H9 (cell line): ENCODE measurements around the gene BCL2L1. TPM values are rescaled to one million over a fixed set of nuclear protein-coding genes. Genes with fewer than 3 reads are reported as not detected.
A peak's percentile ranks its signal among the peaks of the same experiment; 100 is the strongest.

ENCODE experiments used
- DNase-seq: peaks from one replicate; pipeline ENCODE4 v3.0.0-alpha.2; 2017
- H2AFZ ChIP-seq: one replicate; pipeline ENCODE4 v1.6.1; 2013; ENCODE audit warnings: mild to moderate bottlenecking, low read length, control low read depth, moderate library complexity
- H2AK5ac ChIP-seq: 2 replicates; pipeline ENCODE4 v1.6.1; 2013; ENCODE audit warnings: low read length, control low read depth, mixed read lengths; ENCODE audit not compliant: insufficient read length
- H2BK120ac ChIP-seq: one replicate; pipeline ENCODE4 v1.6.1; 2013; ENCODE audit warnings: low read depth, mild to moderate bottlenecking, low read length, control low read depth, inconsistent platforms; ENCODE audit not compliant: poor library complexity, severe bottlenecking
- H2BK12ac ChIP-seq: 2 replicates; pipeline ENCODE4 v1.6.1; 2013; ENCODE audit warnings: low read length, control low read depth, mixed read lengths, low read depth; ENCODE audit not compliant: insufficient read length
- H2BK15ac ChIP-seq: 2 replicates; pipeline ENCODE4 v1.6.1; 2013; ENCODE audit warnings: low read depth, low read length, control low read depth
- H2BK20ac ChIP-seq: one replicate; pipeline ENCODE4 v1.6.1; 2013; ENCODE audit warnings: low read depth, mild to moderate bottlenecking, low read length, control low read depth, inconsistent platforms; ENCODE audit not compliant: poor library complexity, severe bottlenecking
- H2BK5ac ChIP-seq: 2 replicates; pipeline ENCODE4 v1.6.1; 2013; ENCODE audit warnings: low read length, control low read depth, mixed read lengths; ENCODE audit not compliant: insufficient read length
- H3K14ac ChIP-seq: 2 replicates; pipeline ENCODE4 v1.6.1; 2013; ENCODE audit warnings: low read length, control low read depth; ENCODE audit not compliant: insufficient read depth
- H3K18ac ChIP-seq: 2 replicates; pipeline ENCODE4 v1.6.1; 2013; ENCODE audit warnings: low read depth, mild to moderate bottlenecking, mixed read lengths, low read length, control low read depth; ENCODE audit not compliant: insufficient read length
- H3K23ac ChIP-seq: 2 replicates; pipeline ENCODE4 v1.6.1; 2013; ENCODE audit warnings: low read length, control low read depth, mixed read lengths, low read depth; ENCODE audit not compliant: insufficient read length
- H3K23me2 ChIP-seq: 2 replicates; pipeline ENCODE4 v1.6.1; 2013; ENCODE audit warnings: low read depth, mild to moderate bottlenecking, mixed read lengths, low read length, control low read depth; ENCODE audit not compliant: insufficient read length, poor library complexity, severe bottlenecking
- H3K27ac ChIP-seq: 2 replicates; pipeline ENCODE4 v1.5.1; 2013; ENCODE audit warnings: low read length, control low read depth, mixed read lengths, low read depth; ENCODE audit not compliant: insufficient read length
- H3K27me3 ChIP-seq: 2 replicates; pipeline ENCODE4 v1.6.1; 2013; ENCODE audit warnings: low read length, control low read depth, inconsistent platforms; ENCODE audit not compliant: insufficient read depth
- H3K4ac ChIP-seq: 2 replicates; pipeline ENCODE4 v1.6.1; 2013; ENCODE audit warnings: low read depth, mild to moderate bottlenecking, control low read depth, inconsistent platforms, low read length, moderate library complexity
- H3K4me1 ChIP-seq: 2 replicates; pipeline ENCODE4 v1.6.1; 2013; ENCODE audit warnings: low read length, control low read depth, inconsistent platforms; ENCODE audit not compliant: insufficient read depth
- H3K4me2 ChIP-seq: 2 replicates; pipeline ENCODE4 v1.6.1; 2013; ENCODE audit warnings: low read length, control low read depth, mixed read lengths; ENCODE audit not compliant: insufficient read length, insufficient read depth
- H3K56ac ChIP-seq: 2 replicates; pipeline ENCODE4 v1.6.1; 2013; ENCODE audit warnings: low read depth, mild to moderate bottlenecking, mixed read lengths, low read length, control low read depth; ENCODE audit not compliant: insufficient read length
- H3K79me1 ChIP-seq: 2 replicates; pipeline ENCODE4 v1.6.1; 2013; ENCODE audit warnings: low read depth, mild to moderate bottlenecking, moderate library complexity, low read length, control low read depth, inconsistent platforms; ENCODE audit not compliant: insufficient read depth, poor library complexity, severe bottlenecking
- H3K79me2 ChIP-seq: 2 replicates; pipeline ENCODE4 v1.6.1; 2013; ENCODE audit warnings: low read length, control low read depth, inconsistent platforms; ENCODE audit not compliant: insufficient read depth
- H3K9ac ChIP-seq: 2 replicates; pipeline ENCODE4 v1.6.1; 2013; ENCODE audit warnings: low read length, control low read depth, mixed read lengths; ENCODE audit not compliant: insufficient read length; ENCODE audit errors: extremely low read depth
- H3K9me3 ChIP-seq: one replicate; pipeline ENCODE4 v1.6.1; 2013; ENCODE audit warnings: low read depth, low read length, inconsistent platforms; ENCODE audit not compliant: control insufficient read depth
- H3T11ph ChIP-seq: one replicate; pipeline ENCODE4 v1.6.1; 2013; ENCODE audit warnings: mild to moderate bottlenecking, low read length, control low read depth, inconsistent platforms
- H4K20me1 ChIP-seq: one replicate; pipeline ENCODE4 v1.6.1; 2013; ENCODE audit not compliant: control insufficient read depth, insufficient read length, insufficient read depth
- H4K5ac ChIP-seq: 2 replicates; pipeline ENCODE4 v1.6.1; 2013; ENCODE audit warnings: low read depth, mild to moderate bottlenecking, mixed read lengths, low read length, control low read depth; ENCODE audit not compliant: insufficient read length
- H4K8ac ChIP-seq: replicated peaks from 2 replicates; pipeline ENCODE4 v1.6.1; 2013; ENCODE audit warnings: low read length, control low read depth, mixed read lengths, low read depth; ENCODE audit not compliant: insufficient read length
- H4K91ac ChIP-seq: 2 replicates; pipeline ENCODE4 v1.6.1; 2013; ENCODE audit warnings: low read depth, mild to moderate bottlenecking, moderate library complexity, mixed read lengths, low read length, control low read depth; ENCODE audit not compliant: insufficient read length
- H3K27ac Mint-ChIP-seq, 3 experiments: 2 replicates in 2 of 3; 3 replicates in 1 of 3; pipeline ENCODE4 v1.8.0; 2020 to 2021; ENCODE audit warnings: mixed read lengths in 3 of 3, mild to moderate bottlenecking in 1 of 3, moderate library complexity in 1 of 3
- H3K27me3 Mint-ChIP-seq: 2 replicates; pipeline ENCODE4 v1.8.0; 2021; ENCODE audit warnings: low read depth, mild to moderate bottlenecking, moderate library complexity, mixed read lengths
- H3K36me3 Mint-ChIP-seq, 3 experiments: 2 replicates in 2 of 3; 3 replicates in 1 of 3; pipeline ENCODE4 v1.8.0; 2020 to 2021; ENCODE audit warnings: low read depth in 3 of 3, mixed read lengths in 3 of 3; ENCODE audit not compliant: insufficient read depth in 1 of 3
- H3K4me1 Mint-ChIP-seq, 2 experiments: 2 replicates each; pipeline ENCODE4 v1.8.0; 2020; ENCODE audit warnings: mixed read lengths in 2 of 2
- H3K4me3 Mint-ChIP-seq, 2 experiments: 2 replicates in 1 of 2; 3 replicates in 1 of 2; pipeline ENCODE4 v1.8.0; 2020 to 2021; ENCODE audit warnings: mild to moderate bottlenecking in 2 of 2, mixed read lengths in 2 of 2, moderate library complexity in 1 of 2
- H3K9me3 Mint-ChIP-seq, 2 experiments: 2 replicates in 1 of 2; 3 replicates in 1 of 2; pipeline ENCODE4 v1.8.0; 2020; ENCODE audit warnings: mild to moderate bottlenecking in 2 of 2, mixed read lengths in 2 of 2, moderate library complexity in 1 of 2
- WGBS: extraction: QIAGEN DNeasy Blood & Tissue Kit; methylation state at CpG from one replicate; pipeline ENCODE4 v1.1.7; 2013; ENCODE audit warnings: missing lambda C conversion rate, low lambda C conversion rate, mixed read lengths; ENCODE audit not compliant: insufficient read length; ENCODE audit errors: extremely low coverage; 5-methylcytosine and 5-hydroxymethylcytosine counted together
- total RNA-seq: library from RNA; stranded (reverse); gene quantifications from 2 replicates; pipeline ENCODE4 v1.2.1, GENCODE V29; 2021
- TF ChIP-seq, protein P1 (sequence below): fragments of 200-600 bp; sonication (generic); conservative IDR thresholded peaks from 3 replicates; pipeline ENCODE4 v1.8.0; 2021; ENCODE audit warnings: antibody characterized with exemption, mild to moderate bottlenecking

Gene BCL2L1
- total RNA-seq, 1 experiment from 2014 or later = 105 TPM

DNA sequence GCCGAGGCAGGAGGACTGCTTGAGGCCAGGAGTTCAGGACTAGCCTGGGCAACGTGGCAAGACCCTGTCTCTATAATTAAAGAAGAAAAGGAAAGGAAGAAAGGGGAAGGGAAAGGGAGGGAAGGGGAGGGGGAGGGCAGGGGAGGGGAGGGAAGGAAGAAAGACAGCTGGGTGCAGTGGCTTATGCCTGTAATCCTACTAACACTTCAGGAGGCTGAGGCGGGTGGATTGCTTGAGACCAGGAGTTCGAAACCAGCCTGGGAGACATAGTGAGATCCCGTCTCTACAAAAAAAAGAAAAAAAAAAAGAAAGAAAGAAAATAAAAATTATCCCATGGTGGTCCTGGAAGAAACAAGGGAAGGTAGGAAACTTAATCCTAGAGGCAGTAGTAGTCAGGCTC, 33.5 kb downstream of the BCL2L1 start:
- Histone ChIP-seq H3K79me1 (peaks cover 2% of the 10 kb centered on the region), H3K14ac (no peak overlapping the region), H3K4me2 (no peak overlapping the region), H2BK15ac (no peak overlapping the region), H4K5ac (no peak overlapping the region), H2BK20ac (no peak overlapping the region), H2BK12ac (no peak overlapping the region), H3K56ac (no peak overlapping the region), H4K91ac (no peak overlapping the region), H3K27ac (no peak overlapping the region), H3K9me3 (no peaks in the 10 kb centered on the region), H3T11ph (no peak overlapping the region), H4K20me1 (no peaks in the 10 kb centered on the region), H2AFZ (no peak overlapping the region), H2BK120ac (no peak overlapping the region), H3K23ac (no peak overlapping the region), H2BK5ac (no peak overlapping the region), H3K4me1 (0 out of 2 replicates have a peak, but pooled peaks cover 2% of the 10 kb centered on the region), H3K27me3 (no peaks in the 10 kb centered on the region), H3K9ac (no peak overlapping the region), H3K79me2 (no peaks in the 10 kb centered on the region), H2AK5ac (no peak overlapping the region), H3K23me2 (peaks cover 3% of the 10 kb centered on the region), H4K8ac (no peak overlapping the region), H3K4ac (no peak overlapping the region), H3K18ac (no peak overlapping the region)
- no peak overlapping the region for H3K4me3 Mint-ChIP-seq
- no CpG with 5 or more reads among the region's 5 CpGs for WGBS
- peak overlapping the region in 2 of 3 experiments; percentile 59 to 73; a peak in 2 of 7 replicates for H3K27ac Mint-ChIP-seq
- H3K4me1 Mint-ChIP-seq = peaks cover 36 to 45% of the 10 kb centered on the region in 2 experiments
- H3K27me3 Mint-ChIP-seq = no peaks in the 10 kb centered on the region
- H3K36me3 Mint-ChIP-seq = peaks cover 2 to 51% (median 26%) of the 10 kb centered on the region in 3 experiments; a peak in 6 of 7 replicates
- DNase-seq = no peak
- H3K9me3 Mint-ChIP-seq = no peaks in the 10 kb centered on the region
- TF ChIP-seq, protein P1, sequence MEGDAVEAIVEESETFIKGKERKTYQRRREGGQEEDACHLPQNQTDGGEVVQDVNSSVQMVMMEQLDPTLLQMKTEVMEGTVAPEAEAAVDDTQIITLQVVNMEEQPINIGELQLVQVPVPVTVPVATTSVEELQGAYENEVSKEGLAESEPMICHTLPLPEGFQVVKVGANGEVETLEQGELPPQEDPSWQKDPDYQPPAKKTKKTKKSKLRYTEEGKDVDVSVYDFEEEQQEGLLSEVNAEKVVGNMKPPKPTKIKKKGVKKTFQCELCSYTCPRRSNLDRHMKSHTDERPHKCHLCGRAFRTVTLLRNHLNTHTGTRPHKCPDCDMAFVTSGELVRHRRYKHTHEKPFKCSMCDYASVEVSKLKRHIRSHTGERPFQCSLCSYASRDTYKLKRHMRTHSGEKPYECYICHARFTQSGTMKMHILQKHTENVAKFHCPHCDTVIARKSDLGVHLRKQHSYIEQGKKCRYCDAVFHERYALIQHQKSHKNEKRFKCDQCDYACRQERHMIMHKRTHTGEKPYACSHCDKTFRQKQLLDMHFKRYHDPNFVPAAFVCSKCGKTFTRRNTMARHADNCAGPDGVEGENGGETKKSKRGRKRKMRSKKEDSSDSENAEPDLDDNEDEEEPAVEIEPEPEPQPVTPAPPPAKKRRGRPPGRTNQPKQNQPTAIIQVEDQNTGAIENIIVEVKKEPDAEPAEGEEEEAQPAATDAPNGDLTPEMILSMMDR = no peak
